ENCODE data around the gene FAM184B. TPM values are rescaled to one million over a fixed set of nuclear protein-coding genes. Genes with fewer than 3 reads are reported as not detected.
A peak's percentile ranks its signal among the peaks of the same experiment; 100 is the strongest.

Gene FAM184B
- total RNA-seq, 2 donors from 2014 or later = 0.19 to 0.94 TPM

DNA sequence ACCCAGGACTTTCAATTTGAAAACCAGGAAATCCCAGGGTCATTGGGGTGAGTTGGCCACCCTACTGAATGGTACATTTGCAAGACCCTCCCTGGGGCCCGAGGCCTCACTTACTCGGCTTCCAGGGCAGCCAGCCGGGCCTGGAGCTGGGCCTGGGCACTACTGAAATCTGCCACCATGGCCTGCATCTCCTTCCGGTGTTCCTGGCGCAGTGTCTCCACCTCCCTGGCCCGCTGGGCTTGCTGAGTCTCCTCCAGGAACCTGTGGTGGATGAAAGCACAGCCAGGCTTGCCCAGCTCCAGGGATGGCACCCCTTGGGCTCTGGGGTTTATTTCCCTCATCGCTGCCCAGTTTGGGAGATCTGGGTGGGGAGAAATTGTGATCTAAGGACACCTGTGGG lies 142.3 kb downstream of the FAM184B start:
- no peak for DNase-seq
- H3K27ac ChIP-seq = no peak overlapping the region
- H3K9ac ChIP-seq (ENCODE audit: low read depth in 2 of 2, low read length in 2 of 2) = no peak overlapping the region
- H3K9me3 ChIP-seq = no peaks in the 10 kb centered on the region
- no peak overlapping the region for H3K4me3 ChIP-seq
- TF ChIP-seq CTCF (IDR thresholded peaks at IDR 0.05) = no peak
- no peaks in the 10 kb centered on the region for H3K27me3 ChIP-seq
- H3K4me1 ChIP-seq = no peaks in the 10 kb centered on the region
- intact Hi-C loops (cut with DNase I) = loop anchor here (5.0 kb wide), 1 partner anchor 92 kb away; no protein-coding TSS in a partner anchor
- no peaks in the 10 kb centered on the region for H3K36me3 ChIP-seq

- peak; percentile 89 for TF ChIP-seq CTCF (IDR thresholded peaks at IDR 0.05)
- peak; percentile 75 for DNase-seq
These were observed 144.5 kb downstream of the FAM184B start for GRCh38 chr4:17636696-17637622.

DNA sequence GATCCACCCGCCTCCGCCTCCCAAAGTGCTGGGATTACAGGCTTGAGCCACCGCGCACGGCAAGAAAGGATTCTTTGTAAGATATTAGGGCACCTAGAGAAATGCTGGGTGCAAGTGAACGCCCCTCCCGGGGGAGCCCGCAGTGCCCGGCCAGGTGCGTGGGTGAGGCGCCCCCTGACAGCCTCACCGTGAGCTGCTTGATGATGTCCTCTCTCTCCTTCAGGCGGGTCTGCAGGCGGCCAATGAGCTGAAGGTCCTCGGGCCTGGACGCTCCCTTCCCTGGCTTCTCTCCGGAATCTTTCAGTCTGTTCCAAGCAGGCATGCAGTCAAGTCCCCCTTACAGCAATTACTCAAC lies 145.1 kb downstream of the FAM184B start:
- Histone ChIP-seq H3K9me3 (no peaks in the 10 kb centered on the region), H3K4me1 (no peaks in the 10 kb centered on the region), H3K9ac (ENCODE audit: low read depth in 2 of 2, low read length in 2 of 2) (no peak overlapping the region), H3K27ac (no peak overlapping the region), H3K4me3 (no peak overlapping the region), H3K36me3 (peaks cover 11% of the 10 kb centered on the region), H3K27me3 (no peaks in the 10 kb centered on the region)
- intact Hi-C loops (cut with DNase I) = loop anchor here (5.0 kb wide), 1 partner anchor 89 kb away; no protein-coding TSS in a partner anchor
- DNase-seq = no peak
- no peak for TF ChIP-seq CTCF (IDR thresholded peaks at IDR 0.05)

More at GRCh38 chr4:17636696-17637622, 144.5 kb downstream of the FAM184B start:
- Histone ChIP-seq H3K27ac (no peak overlapping the region), H3K36me3 (peaks cover 11% of the 10 kb centered on the region), H3K9ac (ENCODE audit: low read depth in 2 of 2, low read length in 2 of 2) (no peak overlapping the region), H3K27me3 (no peaks in the 10 kb centered on the region), H3K9me3 (no peaks in the 10 kb centered on the region), H3K4me3 (no peak overlapping the region), H3K4me1 (no peaks in the 10 kb centered on the region)
- intact Hi-C loops (cut with DNase I) = loop anchor here (5.0 kb wide), 1 partner anchor 90 kb away; no protein-coding TSS in a partner anchor

GRCh38 chr4:17635056-17635455 lies 146.4 kb downstream of the FAM184B start:
- intact Hi-C loops (cut with DNase I) = loop anchor here (5.0 kb wide), 1 partner anchor 88 kb away; no protein-coding TSS in a partner anchor
- H3K4me1 ChIP-seq = no peaks in the 10 kb centered on the region
- H3K36me3 ChIP-seq = peaks cover 11% of the 10 kb centered on the region
- no peak overlapping the region for H3K9ac ChIP-seq (ENCODE audit: low read depth in 2 of 2, low read length in 2 of 2)
- DNase-seq = no peak
- no peak for TF ChIP-seq CTCF (IDR thresholded peaks at IDR 0.05)
- H3K4me3 ChIP-seq = no peak overlapping the region
- no peak overlapping the region for H3K27ac ChIP-seq
- H3K27me3 ChIP-seq = no peaks in the 10 kb centered on the region
- no peaks in the 10 kb centered on the region for H3K9me3 ChIP-seq

- no peak for DNase-seq
- no peak overlapping the region for H3K4me3 ChIP-seq
- no peaks in the 10 kb centered on the region for H3K4me1 ChIP-seq
- no peak overlapping the region for H3K27ac ChIP-seq
- no peak for TF ChIP-seq CTCF (IDR thresholded peaks at IDR 0.05)
- no peaks in the 10 kb centered on the region for H3K27me3 ChIP-seq
- intact Hi-C loops (cut with DNase I) = no loop called here
- no peak overlapping the region for H3K9ac ChIP-seq (ENCODE audit: low read depth in 2 of 2, low read length in 2 of 2)
- no peaks in the 10 kb centered on the region for H3K9me3 ChIP-seq
- H3K36me3 ChIP-seq = peaks cover 17% of the 10 kb centered on the region
These were observed 147.8 kb downstream of the FAM184B start for GRCh38 chr4:17633600-17633999.
